DND-41 (cell line): ENCODE data around the gene TRRAP.

ENCODE experiments used
- EZH2 ChIP-seq: IDR thresholded peaks from 3 replicates; pipeline ENCODE4 v1.6.1; 2012; ENCODE audit warnings: borderline replicate concordance, low read depth, mild to moderate bottlenecking, moderate library complexity, low read length, inconsistent platforms; ENCODE audit not compliant: severe bottlenecking
- TF ChIP-seq, protein P1 (sequence below): IDR thresholded peaks from 2 replicates; pipeline ENCODE4 v1.5.1; 2012; ENCODE audit warnings: borderline replicate concordance, low read length, moderate library complexity, mild to moderate bottlenecking; ENCODE audit not compliant: poor library complexity, severe bottlenecking; ENCODE audit errors: extremely low read depth

DNA sequence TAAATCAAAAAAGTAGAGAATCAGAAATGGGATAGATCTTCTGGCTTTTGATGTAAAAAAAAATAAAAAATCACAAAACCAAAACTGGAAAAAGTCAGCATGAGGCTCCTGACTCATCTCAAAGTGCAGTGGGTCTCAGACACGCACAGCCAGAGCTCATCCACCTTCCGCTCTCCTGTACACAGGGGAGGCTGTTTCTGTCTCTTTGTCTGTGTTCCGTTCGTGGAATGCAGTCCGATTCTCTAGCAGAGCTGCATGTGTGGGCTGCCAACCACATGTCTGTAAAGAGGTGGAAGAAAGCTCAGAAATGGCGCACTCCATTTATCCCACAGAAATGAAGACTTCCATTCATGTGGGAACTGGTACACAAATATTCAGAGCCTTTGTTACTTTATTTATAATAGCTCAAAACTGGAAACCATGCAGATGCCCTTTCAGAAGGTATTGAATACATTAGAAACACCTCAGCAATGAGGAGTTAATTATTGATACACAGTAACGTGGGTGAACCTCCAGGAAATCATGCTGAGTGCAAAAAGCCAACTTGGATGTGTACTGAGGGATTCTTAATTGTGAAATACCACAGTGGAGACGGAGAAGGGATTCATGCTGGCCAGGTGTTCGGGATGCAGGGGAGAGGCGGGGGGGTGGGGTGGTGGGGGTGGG is 123.3 kb downstream of the TRRAP start:
- TF ChIP-seq, protein P1, sequence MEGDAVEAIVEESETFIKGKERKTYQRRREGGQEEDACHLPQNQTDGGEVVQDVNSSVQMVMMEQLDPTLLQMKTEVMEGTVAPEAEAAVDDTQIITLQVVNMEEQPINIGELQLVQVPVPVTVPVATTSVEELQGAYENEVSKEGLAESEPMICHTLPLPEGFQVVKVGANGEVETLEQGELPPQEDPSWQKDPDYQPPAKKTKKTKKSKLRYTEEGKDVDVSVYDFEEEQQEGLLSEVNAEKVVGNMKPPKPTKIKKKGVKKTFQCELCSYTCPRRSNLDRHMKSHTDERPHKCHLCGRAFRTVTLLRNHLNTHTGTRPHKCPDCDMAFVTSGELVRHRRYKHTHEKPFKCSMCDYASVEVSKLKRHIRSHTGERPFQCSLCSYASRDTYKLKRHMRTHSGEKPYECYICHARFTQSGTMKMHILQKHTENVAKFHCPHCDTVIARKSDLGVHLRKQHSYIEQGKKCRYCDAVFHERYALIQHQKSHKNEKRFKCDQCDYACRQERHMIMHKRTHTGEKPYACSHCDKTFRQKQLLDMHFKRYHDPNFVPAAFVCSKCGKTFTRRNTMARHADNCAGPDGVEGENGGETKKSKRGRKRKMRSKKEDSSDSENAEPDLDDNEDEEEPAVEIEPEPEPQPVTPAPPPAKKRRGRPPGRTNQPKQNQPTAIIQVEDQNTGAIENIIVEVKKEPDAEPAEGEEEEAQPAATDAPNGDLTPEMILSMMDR, result no peak
- no peak for TF ChIP-seq EZH2
